Lung (tissue), 12 donors: Measurements from ENCODE around the gene LDLRAP1. TPM values are rescaled to one million over a fixed set of nuclear protein-coding genes. Genes with fewer than 3 reads are reported as not detected.

Experiments used
- ATAC-seq: fragments of 200-7000 bp; cut with Tn5 transposase; one replicate; pipeline ENCODE4 v1.9.1; 2020; ENCODE audit warnings: moderate number of reproducible peaks; ENCODE audit not compliant: insufficient read depth, low FRiP score
- DNase-seq, 3 donors: peaks; one replicate each; pipeline ENCODE4 v3.0.0-alpha.2; 2013 to 2017
- H3K27ac ChIP-seq, 2 donors: one replicate each; pipeline ENCODE4 v1.5.1; 2013; ENCODE audit warnings: mild to moderate bottlenecking in 2 of 2, moderate library complexity in 2 of 2, control low read depth in 1 of 2, inconsistent platforms in 1 of 2, low read depth in 1 of 2, low read length in 1 of 2
- H3K27me3 ChIP-seq, 3 donors: one replicate each; pipeline ENCODE4 v1.5.1; 2013; ENCODE audit warnings: low read length in 2 of 3; ENCODE audit not compliant: control insufficient read depth in 3 of 3, insufficient read depth in 3 of 3
- H3K36me3 ChIP-seq, 4 donors: one replicate each; pipeline ENCODE4 v1.5.1; 2013; ENCODE audit warnings: low read length in 4 of 4, mild to moderate bottlenecking in 1 of 4, moderate library complexity in 1 of 4; ENCODE audit not compliant: control insufficient read depth in 4 of 4, insufficient read depth in 4 of 4
- H3K4me1 ChIP-seq, 5 donors: one replicate each; pipeline ENCODE4 v1.5.1; 2013; ENCODE audit warnings: low read length in 5 of 5, mild to moderate bottlenecking in 2 of 5, moderate library complexity in 1 of 5; ENCODE audit not compliant: control insufficient read depth in 5 of 5, insufficient read depth in 5 of 5
- H3K4me3 ChIP-seq: one replicate; pipeline ENCODE4 v1.5.1; 2013; ENCODE audit warnings: mild to moderate bottlenecking, control low read depth, moderate library complexity
- H3K9ac ChIP-seq, 2 donors: one replicate each; pipeline ENCODE4 v1.5.1; 2013; ENCODE audit warnings: low read length in 2 of 2, control low read depth in 1 of 2; ENCODE audit not compliant: insufficient read depth in 1 of 2
- H3K9me3 ChIP-seq, 4 donors: one replicate each; pipeline ENCODE4 v1.5.1; 2013; ENCODE audit warnings: low read length in 3 of 4, mild to moderate bottlenecking in 1 of 4, moderate library complexity in 1 of 4; ENCODE audit not compliant: control insufficient read depth in 4 of 4, insufficient read depth in 3 of 4
- WGBS, 2 donors: extraction: QIAGEN DNeasy Blood & Tissue Kit; methylation state at CpG; one replicate each; pipeline ENCODE4 v1.1.7; 2013; 5-methylcytosine and 5-hydroxymethylcytosine counted together
- polyA plus RNA-seq, 2 donors: library from polyadenylated mRNA; stranded (reverse); fragments of 200-250 nt; gene quantifications; one replicate each; pipeline ENCODE4 v1.2.1, GENCODE V29; 2013
- total RNA-seq, 2 donors: library from RNA; depleted of rRNA in 1 of 2; stranded (reverse); fragments of >200 nt in 1 of 2; gene quantifications; one replicate each; pipeline ENCODE4 v1.2.1, GENCODE V29; 2014 to 2021
- TF ChIP-seq, protein P1 (sequence below): IDR thresholded peaks from 2 replicates; pipeline ENCODE4 v1.5.1; 2012; ENCODE audit warnings: mild to moderate bottlenecking; ENCODE audit errors: control extremely low read depth, extremely low read depth
- donor health status: control.
- donor health status: control.
- donor health status: Bipolar disorder and iron deficiency.
- donor health status: healthy.
- donor health status: DM: yes; HTN: yes; CAD: no.

The LDLRAP1 gene
- total and polyA plus RNA-seq, 4 donors = 15.2 to 23.4 (median 18.3) TPM

DNA sequence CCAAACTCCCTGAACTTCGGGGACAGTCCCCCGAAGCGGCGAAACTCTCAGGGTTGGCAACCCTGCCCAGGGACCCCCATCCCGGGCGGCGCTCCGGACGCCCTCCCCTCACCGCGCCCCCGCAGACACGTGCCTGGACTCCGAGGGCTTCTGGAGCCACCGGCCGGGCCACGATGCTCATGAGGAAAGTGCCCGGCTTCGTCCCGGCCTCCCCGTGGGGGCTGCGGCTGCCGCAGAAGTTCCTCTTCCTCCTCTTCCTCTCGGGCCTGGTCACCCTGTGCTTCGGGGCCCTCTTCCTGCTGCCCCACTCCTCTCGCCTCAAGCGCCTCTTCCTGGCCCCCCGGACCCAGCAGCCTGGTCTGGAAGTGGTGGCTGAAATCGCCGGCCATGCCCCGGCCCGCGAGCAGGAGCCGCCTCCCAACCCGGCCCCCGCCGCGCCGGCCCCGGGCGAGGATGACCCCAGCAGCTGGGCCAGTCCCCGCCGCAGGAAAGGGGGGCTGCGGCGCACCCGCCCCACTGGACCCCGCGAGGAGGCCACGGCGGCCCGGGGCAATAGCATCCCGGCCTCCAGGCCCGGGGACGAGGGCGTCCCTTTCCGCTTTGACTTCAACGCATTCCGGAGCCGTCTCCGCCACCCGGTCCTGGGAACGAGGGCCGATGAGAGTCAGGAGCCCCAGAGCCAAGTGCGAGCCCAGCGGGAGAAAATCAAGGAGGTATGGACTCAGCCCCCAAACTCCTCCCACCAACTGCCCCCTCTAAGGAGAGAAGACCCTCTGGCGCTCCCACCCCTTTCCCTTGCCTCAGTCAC, 74.4 kb downstream of the LDLRAP1 start:
- no peak for ATAC-seq
- TF ChIP-seq, protein P1, sequence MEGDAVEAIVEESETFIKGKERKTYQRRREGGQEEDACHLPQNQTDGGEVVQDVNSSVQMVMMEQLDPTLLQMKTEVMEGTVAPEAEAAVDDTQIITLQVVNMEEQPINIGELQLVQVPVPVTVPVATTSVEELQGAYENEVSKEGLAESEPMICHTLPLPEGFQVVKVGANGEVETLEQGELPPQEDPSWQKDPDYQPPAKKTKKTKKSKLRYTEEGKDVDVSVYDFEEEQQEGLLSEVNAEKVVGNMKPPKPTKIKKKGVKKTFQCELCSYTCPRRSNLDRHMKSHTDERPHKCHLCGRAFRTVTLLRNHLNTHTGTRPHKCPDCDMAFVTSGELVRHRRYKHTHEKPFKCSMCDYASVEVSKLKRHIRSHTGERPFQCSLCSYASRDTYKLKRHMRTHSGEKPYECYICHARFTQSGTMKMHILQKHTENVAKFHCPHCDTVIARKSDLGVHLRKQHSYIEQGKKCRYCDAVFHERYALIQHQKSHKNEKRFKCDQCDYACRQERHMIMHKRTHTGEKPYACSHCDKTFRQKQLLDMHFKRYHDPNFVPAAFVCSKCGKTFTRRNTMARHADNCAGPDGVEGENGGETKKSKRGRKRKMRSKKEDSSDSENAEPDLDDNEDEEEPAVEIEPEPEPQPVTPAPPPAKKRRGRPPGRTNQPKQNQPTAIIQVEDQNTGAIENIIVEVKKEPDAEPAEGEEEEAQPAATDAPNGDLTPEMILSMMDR = no peak
- Histone ChIP-seq H3K9ac (no peak overlapping the region), H3K36me3 (no peaks in the 10 kb centered on the region), H3K4me3 (peak overlapping the region; percentile 51), H3K27me3 (peaks cover 0 to 10% (median 0%) of the 10 kb centered on the region in 3 donors), H3K4me1 (peaks cover under 1 to 21% (median 5%) of the 10 kb centered on the region in 5 donors), H3K27ac (peak overlapping the region; percentile 63 to 81), H3K9me3 (no peaks in the 10 kb centered on the region)
- DNase-seq = peak in 2 of 3 donors; percentile 22
- WGBS, 2 donors = 6 to 11% methylated on average over 40 to 66 of the region's 66 CpGs

DNA sequence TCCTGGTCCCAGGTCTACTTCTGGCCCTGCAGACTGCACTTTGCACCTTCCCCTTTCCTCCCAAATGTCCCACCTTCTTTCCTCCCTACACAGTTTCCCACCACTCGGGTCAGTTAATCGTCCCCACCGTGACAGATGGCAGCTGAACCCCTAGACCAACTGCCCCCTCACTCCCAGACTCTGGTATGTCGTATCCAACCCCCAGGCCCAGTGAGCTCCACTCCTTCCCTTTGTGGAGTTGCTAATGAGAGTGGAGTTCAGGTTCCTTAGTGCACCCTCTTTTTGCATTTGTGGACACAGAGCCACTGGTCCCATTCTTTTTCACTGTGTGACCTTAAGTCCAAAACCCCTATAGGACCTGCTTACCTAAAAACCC, 75.0 kb downstream of the LDLRAP1 start:
- 67 to 85% methylated on average over 4 of the region's 4 CpGs for WGBS, 2 donors
- peak overlapping the region; percentile 63 to 81 for H3K27ac ChIP-seq
- ATAC-seq = no peak
- no peaks in the 10 kb centered on the region for H3K9me3 ChIP-seq
- H3K9ac ChIP-seq = no peak overlapping the region
- TF ChIP-seq, protein P1 = no peak
- no peaks in the 10 kb centered on the region for H3K36me3 ChIP-seq
- DNase-seq = peak in 1 of 3 donors; percentile 7
- H3K4me3 ChIP-seq = peak overlapping the region; percentile 9
- H3K27me3 ChIP-seq = peaks cover 0 to 10% (median 0%) of the 10 kb centered on the region in 3 donors
- H3K4me1 ChIP-seq = peaks cover 4 to 21% (median 5%) of the 10 kb centered on the region in 5 donors

Other genes with a start within 250 kb of the LDLRAP1 start
- 10 to 100 TPM; 88.2 to 88.6 TPM for gene TMEM50A, start 205.3 kb upstream of the LDLRAP1 start, total RNA-seq
- gene TMEM50A, start 205.3 kb upstream of the LDLRAP1 start, polyA plus RNA-seq = 100 to 1,000 TPM in 1 of 2 donors, 10 to 100 TPM in 1; 84.6 to 116 TPM
- 1 to 10 TPM in 1 of 2 donors, under 1 TPM in 1; 0.31 to 3.1 TPM for gene RHCE, start 122.8 kb upstream of the LDLRAP1 start, total RNA-seq
- gene RHCE, start 122.8 kb upstream of the LDLRAP1 start, polyA plus RNA-seq = under 1 TPM; 0.12 to 0.26 TPM
- 10 to 100 TPM; 18.6 to 20.7 TPM for gene MACO1, start 112.7 kb upstream of the LDLRAP1 start, total RNA-seq
- 1 to 10 TPM; 7.9 to 8.7 TPM for gene MACO1, start 112.7 kb upstream of the LDLRAP1 start, polyA plus RNA-seq
- gene MAN1C1, start 73.2 kb downstream of the LDLRAP1 start, total RNA-seq = 10 to 100 TPM; 14.5 to 14.7 TPM
- 10 to 100 TPM in 1 of 2 donors, 1 to 10 TPM in 1; 4.6 to 11.6 TPM for gene MAN1C1, start 73.2 kb downstream of the LDLRAP1 start, polyA plus RNA-seq